NB4 (cell line): ENCODE measurements around the gene MYDGF.

Experiments
- MAX ChIP-seq: IDR thresholded peaks from 2 replicates; pipeline ENCODE4 v1.6.1; 2011; ENCODE audit warnings: low read depth, low read length
- TF ChIP-seq, protein P1 (sequence below): IDR thresholded peaks from one replicate; pipeline ENCODE4 v1.5.1; 2012; ENCODE audit warnings: low read depth, low read length

DNA sequence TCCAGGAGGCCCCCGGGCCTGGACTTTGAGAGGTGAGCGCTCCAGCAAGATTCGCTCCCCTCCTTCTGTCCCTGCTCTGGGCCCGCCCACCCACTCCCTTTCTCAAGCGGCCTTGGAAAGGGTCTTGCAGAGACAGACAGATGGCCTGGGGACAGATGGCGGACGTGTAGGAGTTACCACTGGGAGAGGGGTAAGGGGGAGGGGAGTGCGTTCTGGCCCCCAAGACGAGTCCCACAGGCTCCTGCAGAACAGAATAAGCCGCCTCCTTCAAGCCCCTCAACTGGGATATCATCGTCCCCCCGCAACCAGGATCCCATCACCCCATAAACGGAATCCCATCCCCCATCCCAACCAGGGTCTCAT is 34.4 kb downstream of the MYDGF start:
- TF ChIP-seq MAX: no peak
- TF ChIP-seq, protein P1, sequence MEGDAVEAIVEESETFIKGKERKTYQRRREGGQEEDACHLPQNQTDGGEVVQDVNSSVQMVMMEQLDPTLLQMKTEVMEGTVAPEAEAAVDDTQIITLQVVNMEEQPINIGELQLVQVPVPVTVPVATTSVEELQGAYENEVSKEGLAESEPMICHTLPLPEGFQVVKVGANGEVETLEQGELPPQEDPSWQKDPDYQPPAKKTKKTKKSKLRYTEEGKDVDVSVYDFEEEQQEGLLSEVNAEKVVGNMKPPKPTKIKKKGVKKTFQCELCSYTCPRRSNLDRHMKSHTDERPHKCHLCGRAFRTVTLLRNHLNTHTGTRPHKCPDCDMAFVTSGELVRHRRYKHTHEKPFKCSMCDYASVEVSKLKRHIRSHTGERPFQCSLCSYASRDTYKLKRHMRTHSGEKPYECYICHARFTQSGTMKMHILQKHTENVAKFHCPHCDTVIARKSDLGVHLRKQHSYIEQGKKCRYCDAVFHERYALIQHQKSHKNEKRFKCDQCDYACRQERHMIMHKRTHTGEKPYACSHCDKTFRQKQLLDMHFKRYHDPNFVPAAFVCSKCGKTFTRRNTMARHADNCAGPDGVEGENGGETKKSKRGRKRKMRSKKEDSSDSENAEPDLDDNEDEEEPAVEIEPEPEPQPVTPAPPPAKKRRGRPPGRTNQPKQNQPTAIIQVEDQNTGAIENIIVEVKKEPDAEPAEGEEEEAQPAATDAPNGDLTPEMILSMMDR: no peak
